Left ventricle myocardium inferior (tissue), 1 donor: ENCODE results near the gene LRRN4CL. TPM values are rescaled to one million over a fixed set of nuclear protein-coding genes. Genes with fewer than 3 reads are reported as not detected.

Source experiments
- DNase-seq: peaks from one replicate; pipeline ENCODE4 v3.0.0-alpha.2; 2020
- H3K27ac ChIP-seq: fragments of 200-600 bp; replicated peaks from 2 replicates; pipeline ENCODE4 v1.8.0; 2021
- H3K27me3 ChIP-seq: fragments of 200-600 bp; 2 replicates; pipeline ENCODE4 v1.8.0; 2021; ENCODE audit warnings: low read depth
- H3K36me3 ChIP-seq: fragments of 200-600 bp; 2 replicates; pipeline ENCODE4 v1.8.0; 2021
- H3K4me1 ChIP-seq: fragments of 200-600 bp; 2 replicates; pipeline ENCODE4 v1.8.0; 2021
- H3K4me3 ChIP-seq: fragments of 200-600 bp; 2 replicates; pipeline ENCODE4 v1.8.0; 2021; ENCODE audit warnings: mild to moderate bottlenecking, moderate library complexity
- H3K9me3 ChIP-seq: fragments of 200-600 bp; replicated peaks from 2 replicates; pipeline ENCODE4 v1.8.0; 2021
- intact Hi-C: fragments of 100-400 bp; cut with micrococcal nuclease; formaldehyde crosslinking; loops from one replicate; pipeline ENCODE4 v1.11.0; 2022
- total RNA-seq: library from RNA; stranded (reverse); fragmentation: NEBNext Ultra II Directional; extraction: Animal tissue kit (Norgen Biotek cat#: 25700); gene quantifications from one replicate; pipeline ENCODE4 v1.2.1, GENCODE V29; 2021
- TF ChIP-seq, protein P1 (sequence below): fragments of 200-600 bp; IDR thresholded peaks from 2 replicates; pipeline ENCODE4 v1.8.0; 2021; ENCODE audit warnings: antibody characterized with exemption, mild to moderate bottlenecking, borderline replicate concordance
- donor health status: DM: no; HTN: yes; CAD: no; lungs with severe emphysema.

LRRN4CL gene
- total RNA-seq, 1 donor from 2014 or later = 2.7 TPM

GRCh38 chr11:62715150-62716130 lies 26.1 kb upstream of the LRRN4CL start:
- TF ChIP-seq, protein P1, sequence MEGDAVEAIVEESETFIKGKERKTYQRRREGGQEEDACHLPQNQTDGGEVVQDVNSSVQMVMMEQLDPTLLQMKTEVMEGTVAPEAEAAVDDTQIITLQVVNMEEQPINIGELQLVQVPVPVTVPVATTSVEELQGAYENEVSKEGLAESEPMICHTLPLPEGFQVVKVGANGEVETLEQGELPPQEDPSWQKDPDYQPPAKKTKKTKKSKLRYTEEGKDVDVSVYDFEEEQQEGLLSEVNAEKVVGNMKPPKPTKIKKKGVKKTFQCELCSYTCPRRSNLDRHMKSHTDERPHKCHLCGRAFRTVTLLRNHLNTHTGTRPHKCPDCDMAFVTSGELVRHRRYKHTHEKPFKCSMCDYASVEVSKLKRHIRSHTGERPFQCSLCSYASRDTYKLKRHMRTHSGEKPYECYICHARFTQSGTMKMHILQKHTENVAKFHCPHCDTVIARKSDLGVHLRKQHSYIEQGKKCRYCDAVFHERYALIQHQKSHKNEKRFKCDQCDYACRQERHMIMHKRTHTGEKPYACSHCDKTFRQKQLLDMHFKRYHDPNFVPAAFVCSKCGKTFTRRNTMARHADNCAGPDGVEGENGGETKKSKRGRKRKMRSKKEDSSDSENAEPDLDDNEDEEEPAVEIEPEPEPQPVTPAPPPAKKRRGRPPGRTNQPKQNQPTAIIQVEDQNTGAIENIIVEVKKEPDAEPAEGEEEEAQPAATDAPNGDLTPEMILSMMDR = no peak
- Histone ChIP-seq H3K4me3 (no peak overlapping the region), H3K36me3 (peaks cover 100% of the 10 kb centered on the region), H3K9me3 (no peaks in the 10 kb centered on the region), H3K27me3 (no peaks in the 10 kb centered on the region), H3K4me1 (peaks cover 70% of the 10 kb centered on the region), H3K27ac (no peak overlapping the region)
- intact Hi-C loops = no loop called here
- no peak for DNase-seq

GRCh38 chr11:62713343-62713742 lies 24.0 kb upstream of the LRRN4CL start:
- TF ChIP-seq, protein P1 = no peak
- Histone ChIP-seq H3K27ac (peak overlapping the region; percentile 67), H3K4me1 (peaks cover 80% of the 10 kb centered on the region), H3K27me3 (no peaks in the 10 kb centered on the region), H3K4me3 (no peak overlapping the region), H3K36me3 (peaks cover 80% of the 10 kb centered on the region), H3K9me3 (no peaks in the 10 kb centered on the region)
- no peak for DNase-seq
- intact Hi-C loops = no loop called here

GRCh38 chr11:62712861-62713260 lies 23.5 kb upstream of the LRRN4CL start:
- intact Hi-C loops = no loop called here
- no peaks in the 10 kb centered on the region for H3K27me3 ChIP-seq
- H3K27ac ChIP-seq = peak overlapping the region; percentile 67
- no peak overlapping the region for H3K4me3 ChIP-seq
- peaks cover 75% of the 10 kb centered on the region for H3K36me3 ChIP-seq
- TF ChIP-seq, protein P1 = no peak
- peaks cover 80% of the 10 kb centered on the region for H3K4me1 ChIP-seq
- no peaks in the 10 kb centered on the region for H3K9me3 ChIP-seq
- DNase-seq = no peak

GRCh38 chr11:62712276-62712812 lies 23.0 kb upstream of the LRRN4CL start:
- H3K4me3 ChIP-seq = no peak overlapping the region
- H3K9me3 ChIP-seq = no peaks in the 10 kb centered on the region
- peak overlapping the region; percentile 67 for H3K27ac ChIP-seq
- TF ChIP-seq, protein P1 = no peak
- peaks cover 70% of the 10 kb centered on the region for H3K36me3 ChIP-seq
- H3K4me1 ChIP-seq = peaks cover 80% of the 10 kb centered on the region
- no peak for DNase-seq
- intact Hi-C loops = no loop called here
- H3K27me3 ChIP-seq = no peaks in the 10 kb centered on the region

DNA sequence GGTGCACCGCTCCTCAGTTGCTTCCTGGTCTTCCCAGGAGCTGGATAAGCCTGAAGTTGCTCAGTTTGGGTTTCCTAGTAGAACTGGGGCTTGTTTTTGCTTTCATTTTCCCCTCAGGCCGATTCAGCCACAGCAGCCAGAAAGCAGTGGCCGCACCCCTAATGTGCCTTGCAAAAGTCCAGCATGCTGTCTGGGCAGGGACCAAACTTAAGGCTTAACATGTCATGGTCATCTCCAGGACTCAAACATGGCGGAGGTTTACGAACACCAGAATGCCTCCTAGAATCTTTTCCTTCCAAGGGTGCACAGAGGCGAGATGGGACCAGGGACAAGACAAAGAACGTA lies 20.6 kb upstream of the LRRN4CL start:
- peak overlapping the region; percentile 66 for H3K4me3 ChIP-seq
- no peaks in the 10 kb centered on the region for H3K27me3 ChIP-seq
- intact Hi-C loops = no loop called here
- no peak for DNase-seq
- TF ChIP-seq, protein P1 = no peak
- H3K9me3 ChIP-seq = no peaks in the 10 kb centered on the region
- peaks cover 83% of the 10 kb centered on the region for H3K4me1 ChIP-seq
- H3K27ac ChIP-seq = peak overlapping the region; percentile 94
- H3K36me3 ChIP-seq = peaks cover 46% of the 10 kb centered on the region
